Suprapubic skin (tissue), 4 donors: ENCODE results near the gene SYF2. TPM values are rescaled to one million over a fixed set of nuclear protein-coding genes. Genes with fewer than 3 reads are reported as not detected.

Experiments
- DNase-seq, 2 donors: peaks; one replicate each; pipeline ENCODE4 v3.0.0-alpha.2; 2019; ENCODE audit warnings: low spot score in 2 of 2
- H3K27ac ChIP-seq: fragments of 200-600 bp; sonication (generic); one replicate; pipeline ENCODE4 v1.5.1; 2019
- H3K27me3 ChIP-seq: fragments of 200-600 bp; sonication (generic); one replicate; pipeline ENCODE4 v1.5.1; 2019
- H3K36me3 ChIP-seq: fragments of 200-600 bp; sonication (generic); one replicate; pipeline ENCODE4 v1.5.1; 2019
- H3K4me1 ChIP-seq: fragments of 200-600 bp; sonication (generic); one replicate; pipeline ENCODE4 v1.5.1; 2019
- H3K4me3 ChIP-seq: fragments of 200-600 bp; sonication (generic); one replicate; pipeline ENCODE4 v1.5.1; 2019; ENCODE audit warnings: mild to moderate bottlenecking
- H3K9me3 ChIP-seq: fragments of 200-600 bp; sonication (generic); one replicate; pipeline ENCODE4 v1.5.1; 2019
- CTCF ChIP-seq, 2 donors: fragments of 200-600 bp in 1 of 2; fragments of 450-650 bp in 1 of 2; sonication (generic) in 1 of 2; IDR thresholded peaks; one replicate each; pipeline ENCODE4 v1.5.1; 2016 to 2019; ENCODE audit warnings: antibody characterized with exemption in 2 of 2, mild to moderate bottlenecking in 1 of 2, moderate library complexity in 1 of 2
- EP300 ChIP-seq: sonication (generic); formaldehyde crosslinking; IDR thresholded peaks from one replicate; pipeline ENCODE4 v1.6.1; 2017; ENCODE audit warnings: antibody characterized with exemption
- POLR2A ChIP-seq, 2 donors: fragments of 450-650 bp; IDR thresholded peaks; one replicate each; pipeline ENCODE4 v1.6.1; 2017; ENCODE audit warnings: antibody characterized with exemption in 2 of 2, mild to moderate bottlenecking in 2 of 2, moderate library complexity in 2 of 2
- POLR2AphosphoS5 ChIP-seq, 3 donors: sonication (generic); formaldehyde crosslinking; IDR thresholded peaks; one replicate each; pipeline ENCODE4 v1.6.1; 2017; ENCODE audit warnings: antibody characterized with exemption in 3 of 3
- WGBS: methylation state at CpG from one replicate; pipeline ENCODE4 v1.1.5; 2018; 5-methylcytosine and 5-hydroxymethylcytosine counted together
- total RNA-seq, 4 donors: library from RNA; depleted of rRNA; stranded (reverse); fragments of >200 nt; gene quantifications; one replicate each; pipeline ENCODE4 v1.1.0, GENCODE V29; 2016

SYF2 gene
- total RNA-seq, 4 donors from 2014 or later, result 37.2 to 57.9 (median 46.2) TPM

GRCh38 chr1:25180996-25181395, 51.3 kb downstream of the SYF2 start:
- Histone ChIP-seq H3K4me3 (no peak overlapping the region), H3K27ac (no peak overlapping the region)
- TF ChIP-seq POLR2A (IDR thresholded peaks at IDR 0.05) (no peak), CTCF (IDR thresholded peaks at IDR 0.05) (no peak), EP300 (no peak), POLR2AphosphoS5 (IDR thresholded peaks at IDR 0.05) (no peak)

DNA sequence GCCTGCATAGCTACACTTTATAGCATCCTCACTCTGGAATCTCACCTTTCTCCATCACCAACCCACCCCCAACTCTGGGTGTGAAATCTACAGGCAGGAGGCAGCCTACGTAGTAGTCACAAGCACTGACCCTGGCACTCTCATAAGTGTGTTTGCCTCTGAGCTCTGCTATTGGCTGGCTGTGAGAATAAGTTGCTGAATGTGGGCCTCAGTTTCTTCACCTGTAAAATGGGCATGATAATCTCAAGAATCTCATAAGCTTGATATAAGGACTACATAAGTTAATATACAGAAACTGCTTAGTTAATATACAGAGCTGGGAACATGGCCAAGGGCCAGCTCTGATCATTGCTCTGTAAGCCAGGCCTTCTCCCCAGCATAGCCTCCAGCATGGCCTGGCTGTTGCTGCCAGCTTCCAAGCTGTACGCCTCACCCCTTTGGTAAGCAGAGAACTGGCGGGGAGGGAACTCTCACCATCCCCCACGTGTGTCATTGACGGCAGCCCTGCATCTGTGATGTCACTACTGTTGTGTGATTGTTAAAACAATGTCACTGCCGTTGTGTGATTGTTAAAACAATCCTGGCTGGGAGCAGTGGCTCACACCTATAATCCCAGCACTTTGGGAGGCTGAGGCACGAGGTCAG, 53.3 kb downstream of the SYF2 start:
- no peak for TF ChIP-seq POLR2A (IDR thresholded peaks at IDR 0.05)
- no peak for TF ChIP-seq CTCF (IDR thresholded peaks at IDR 0.05)
- TF ChIP-seq EP300, result no peak
- no peak for TF ChIP-seq POLR2AphosphoS5 (IDR thresholded peaks at IDR 0.05)
- Histone ChIP-seq H3K4me3 (no peak overlapping the region), H3K9me3 (no peaks in the 10 kb centered on the region), H3K4me1 (no peaks in the 10 kb centered on the region), H3K27ac (no peak overlapping the region), H3K27me3 (peaks cover 3% of the 10 kb centered on the region), H3K36me3 (no peaks in the 10 kb centered on the region)
- WGBS, result 71% methylated on average over 4 of the region's 7 CpGs
- DNase-seq, result peak in 1 of 2 donors; percentile 74

More at GRCh38 chr1:25180996-25181395, 51.3 kb downstream of the SYF2 start:
- 93% methylated on average over 6 of the region's 6 CpGs for WGBS
- no peak for DNase-seq
- no peaks in the 10 kb centered on the region for H3K36me3 ChIP-seq
- H3K4me1 ChIP-seq, result peaks cover 3% of the 10 kb centered on the region
- no peaks in the 10 kb centered on the region for H3K9me3 ChIP-seq
- H3K27me3 ChIP-seq, result peaks cover 3% of the 10 kb centered on the region

GRCh38 chr1:25174730-25175612, 57.3 kb downstream of the SYF2 start:
- Histone ChIP-seq H3K4me3 (no peak overlapping the region), H3K9me3 (no peaks in the 10 kb centered on the region), H3K4me1 (no peaks in the 10 kb centered on the region), H3K27me3 (no peaks in the 10 kb centered on the region), H3K27ac (no peak overlapping the region), H3K36me3 (no peaks in the 10 kb centered on the region)
- 89% methylated on average over 13 of the region's 13 CpGs for WGBS
- DNase-seq, result peak in 1 of 2 donors; percentile 65
- TF ChIP-seq CTCF (IDR thresholded peaks at IDR 0.05) (no peak), POLR2AphosphoS5 (IDR thresholded peaks at IDR 0.05) (no peak), EP300 (no peak), POLR2A (IDR thresholded peaks at IDR 0.05) (no peak)

DNA sequence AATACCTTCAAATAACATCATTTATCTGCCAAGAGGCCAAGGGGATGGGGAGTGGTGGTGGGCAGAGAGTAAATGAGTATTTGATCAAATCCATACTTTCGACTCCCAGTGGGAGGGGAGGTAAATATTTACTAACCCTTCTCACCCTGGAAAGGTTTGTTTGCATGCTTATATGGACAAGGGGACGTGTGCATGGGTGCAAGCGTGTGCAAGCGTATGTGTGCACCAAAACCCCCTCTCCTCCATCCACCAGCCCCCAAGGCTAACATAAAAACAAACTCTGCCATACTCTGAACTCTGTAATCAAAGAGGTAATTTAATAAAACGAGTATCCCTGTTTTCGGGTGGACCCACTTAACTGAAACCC, 58.0 kb downstream of the SYF2 start:
- DNase-seq, result no peak
- H3K27ac ChIP-seq, result no peak overlapping the region
- no peaks in the 10 kb centered on the region for H3K4me1 ChIP-seq
- no peak overlapping the region for H3K4me3 ChIP-seq
- no peaks in the 10 kb centered on the region for H3K9me3 ChIP-seq
- H3K27me3 ChIP-seq, result no peaks in the 10 kb centered on the region
- TF ChIP-seq CTCF (IDR thresholded peaks at IDR 0.05), result no peak
- TF ChIP-seq POLR2A (IDR thresholded peaks at IDR 0.05), result no peak
- TF ChIP-seq POLR2AphosphoS5 (IDR thresholded peaks at IDR 0.05), result no peak
- TF ChIP-seq EP300, result no peak
- no peaks in the 10 kb centered on the region for H3K36me3 ChIP-seq
- WGBS, result 83% methylated on average over 6 of the region's 6 CpGs

DNA sequence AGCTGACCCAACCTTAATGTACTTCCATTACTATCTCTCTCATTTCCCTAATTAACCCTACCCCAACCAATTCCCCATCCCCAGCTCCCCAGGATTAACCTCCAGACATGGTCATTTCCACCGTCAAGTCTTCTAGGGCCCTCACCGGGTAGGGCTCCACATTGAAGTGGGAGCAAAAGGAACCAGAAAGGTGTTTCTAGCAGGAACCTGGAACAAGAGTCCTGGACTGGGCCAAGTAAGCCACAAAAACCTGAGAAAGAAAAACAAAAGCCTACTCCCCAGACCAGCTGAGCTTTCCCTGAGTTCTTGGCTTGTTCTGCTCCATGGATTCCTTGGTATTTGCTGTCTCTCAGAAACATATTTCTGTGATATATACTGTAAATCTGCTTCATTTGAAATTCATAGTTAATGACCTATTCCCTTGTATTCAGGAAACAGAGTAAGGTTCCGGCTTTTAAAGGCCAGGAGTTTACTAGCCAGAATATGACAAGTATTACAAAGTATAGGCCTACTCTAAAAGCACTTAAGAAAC, 58.4 kb downstream of the SYF2 start:
- DNase-seq, result no peak
- TF ChIP-seq POLR2A (IDR thresholded peaks at IDR 0.05), result no peak
- TF ChIP-seq EP300, result no peak
- no peak for TF ChIP-seq CTCF (IDR thresholded peaks at IDR 0.05)
- Histone ChIP-seq H3K4me1 (no peaks in the 10 kb centered on the region), H3K27me3 (no peaks in the 10 kb centered on the region), H3K36me3 (no peaks in the 10 kb centered on the region), H3K9me3 (no peaks in the 10 kb centered on the region), H3K4me3 (no peak overlapping the region), H3K27ac (no peak overlapping the region)
- 87% methylated on average over 3 of the region's 3 CpGs for WGBS
